ENCODE measurements around the gene SYT10.

The SYT10 gene

GRCh38 chr12:33455096-33455495 lies 15.5 kb upstream of the SYT10 start:
- H3K27ac ChIP-seq, result no peak overlapping the region
- no peak for TF ChIP-seq ZFX (IDR thresholded peaks at IDR 0.05; ENCODE audit: borderline replicate concordance)

GRCh38 chr12:33450480-33450879 lies 10.9 kb upstream of the SYT10 start:
- no peak for TF ChIP-seq ZFX (IDR thresholded peaks at IDR 0.05; ENCODE audit: borderline replicate concordance)
- no peak for TF ChIP-seq CTCF (IDR thresholded peaks at IDR 0.05)

GRCh38 chr12:33440477-33440876 lies 858 bp upstream of the SYT10 start:
- TF ChIP-seq CTCF (IDR thresholded peaks at IDR 0.05) (no peak), ZFX (IDR thresholded peaks at IDR 0.05; ENCODE audit: borderline replicate concordance) (no peak)
- no peak overlapping the region for H3K27ac ChIP-seq

More at GRCh38 chr12:33450480-33450879, 10.9 kb upstream of the SYT10 start:
- no peak overlapping the region for H3K27ac ChIP-seq

- 0 out of 2 replicates have a peak overlapping the region, but pooled peaks have one; percentile 19 for H3K27ac ChIP-seq
- no peak for TF ChIP-seq ZFX (IDR thresholded peaks at IDR 0.05; ENCODE audit: borderline replicate concordance)
- TF ChIP-seq CTCF (IDR thresholded peaks at IDR 0.05), result 0 out of 2 replicates have a peak, but pooled peaks have one; percentile 3
Measured at GRCh38 chr12:33438851-33439586, 600 bp downstream of the SYT10 start.

GRCh38 chr12:33438025-33438772 lies 1.4 kb downstream of the SYT10 start:
- no peak overlapping the region for H3K27ac ChIP-seq
- no peak for TF ChIP-seq CTCF (IDR thresholded peaks at IDR 0.05)
- no peak for TF ChIP-seq ZFX (IDR thresholded peaks at IDR 0.05; ENCODE audit: borderline replicate concordance)

GRCh38 chr12:33437598-33437997 lies 2.0 kb downstream of the SYT10 start:
- no peak for TF ChIP-seq ZFX (IDR thresholded peaks at IDR 0.05; ENCODE audit: borderline replicate concordance)
- TF ChIP-seq CTCF (IDR thresholded peaks at IDR 0.05), result no peak
- no peak overlapping the region for H3K27ac ChIP-seq

- TF ChIP-seq CTCF (IDR thresholded peaks at IDR 0.05) (no peak), ZFX (IDR thresholded peaks at IDR 0.05; ENCODE audit: borderline replicate concordance) (no peak)
- no peak overlapping the region for H3K27ac ChIP-seq
Measured at GRCh38 chr12:33432992-33433391, 6.6 kb downstream of the SYT10 start.
